AG09309 (cell line): Measurements from ENCODE around the gene FUS.

Experiments
- DNase-seq: peaks from one replicate; pipeline ENCODE4 v3.0.0-alpha.2; 2010; ENCODE audit warnings: low read depth
- H3K4me3 ChIP-seq: 2 replicates; pipeline ENCODE4 v1.5.1; 2011; ENCODE audit warnings: mild to moderate bottlenecking, low read depth, low read length, moderate library complexity; ENCODE audit not compliant: control insufficient read depth
- TF ChIP-seq, protein P1 (sequence below): IDR thresholded peaks from 2 replicates; pipeline ENCODE4 v1.5.1; 2011; ENCODE audit warnings: mild to moderate bottlenecking, low read depth, low read length, inconsistent platforms; ENCODE audit not compliant: insufficient read depth, control insufficient read depth; ENCODE audit errors: missing control alignments

FUS gene

DNA sequence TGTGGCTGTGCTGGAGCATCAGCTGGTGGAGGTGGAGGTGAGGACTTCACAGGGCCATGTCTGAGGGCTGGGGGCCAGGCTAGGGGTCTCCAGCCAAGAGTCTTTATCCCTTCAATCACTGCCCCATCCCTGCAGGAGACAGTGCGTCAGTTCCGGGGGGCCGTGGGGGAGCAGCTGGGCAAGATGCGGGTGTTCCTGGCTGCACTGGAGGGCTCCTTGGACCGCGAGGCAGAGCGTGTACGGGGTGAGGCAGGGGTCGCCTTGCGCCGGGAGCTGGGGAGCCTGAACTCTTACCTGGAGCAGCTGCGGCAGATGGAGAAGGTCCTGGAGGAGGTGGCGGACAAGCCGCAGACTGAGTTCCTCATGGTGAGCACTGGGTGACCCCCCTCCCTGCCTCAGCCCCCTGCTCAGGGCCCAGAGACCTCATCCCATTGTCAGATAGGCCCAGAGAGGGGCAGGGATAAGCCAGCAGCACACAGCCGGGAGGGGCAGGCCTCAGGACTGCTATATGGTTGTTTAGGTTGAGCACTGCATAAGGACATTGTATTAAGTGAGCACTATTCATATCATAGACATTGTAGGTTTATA lies 39.3 kb downstream of the FUS start:
- TF ChIP-seq, protein P1, sequence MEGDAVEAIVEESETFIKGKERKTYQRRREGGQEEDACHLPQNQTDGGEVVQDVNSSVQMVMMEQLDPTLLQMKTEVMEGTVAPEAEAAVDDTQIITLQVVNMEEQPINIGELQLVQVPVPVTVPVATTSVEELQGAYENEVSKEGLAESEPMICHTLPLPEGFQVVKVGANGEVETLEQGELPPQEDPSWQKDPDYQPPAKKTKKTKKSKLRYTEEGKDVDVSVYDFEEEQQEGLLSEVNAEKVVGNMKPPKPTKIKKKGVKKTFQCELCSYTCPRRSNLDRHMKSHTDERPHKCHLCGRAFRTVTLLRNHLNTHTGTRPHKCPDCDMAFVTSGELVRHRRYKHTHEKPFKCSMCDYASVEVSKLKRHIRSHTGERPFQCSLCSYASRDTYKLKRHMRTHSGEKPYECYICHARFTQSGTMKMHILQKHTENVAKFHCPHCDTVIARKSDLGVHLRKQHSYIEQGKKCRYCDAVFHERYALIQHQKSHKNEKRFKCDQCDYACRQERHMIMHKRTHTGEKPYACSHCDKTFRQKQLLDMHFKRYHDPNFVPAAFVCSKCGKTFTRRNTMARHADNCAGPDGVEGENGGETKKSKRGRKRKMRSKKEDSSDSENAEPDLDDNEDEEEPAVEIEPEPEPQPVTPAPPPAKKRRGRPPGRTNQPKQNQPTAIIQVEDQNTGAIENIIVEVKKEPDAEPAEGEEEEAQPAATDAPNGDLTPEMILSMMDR = no peak

GRCh38 chr16:31221357-31222160 lies 41.6 kb downstream of the FUS start:
- no peak for DNase-seq
- TF ChIP-seq, protein P1 = no peak
- H3K4me3 ChIP-seq = no peak overlapping the region

More for the DNA sequence above, 39.3 kb downstream of the FUS start:
- H3K4me3 ChIP-seq = no peak overlapping the region
- no peak for DNase-seq

- no peak for DNase-seq
- TF ChIP-seq, protein P1 = no peak
- H3K4me3 ChIP-seq = no peak overlapping the region
Observed at GRCh38 chr16:31223044-31223443, 43.1 kb downstream of the FUS start.

- no peak for DNase-seq
- TF ChIP-seq, protein P1 = no peak
- H3K4me3 ChIP-seq = no peak overlapping the region
Observed at GRCh38 chr16:31224092-31224955, 44.4 kb downstream of the FUS start.

- DNase-seq = no peak
- H3K4me3 ChIP-seq = no peak overlapping the region
- TF ChIP-seq, protein P1 = no peak
Observed at GRCh38 chr16:31225193-31225592, 45.3 kb downstream of the FUS start.

DNA sequence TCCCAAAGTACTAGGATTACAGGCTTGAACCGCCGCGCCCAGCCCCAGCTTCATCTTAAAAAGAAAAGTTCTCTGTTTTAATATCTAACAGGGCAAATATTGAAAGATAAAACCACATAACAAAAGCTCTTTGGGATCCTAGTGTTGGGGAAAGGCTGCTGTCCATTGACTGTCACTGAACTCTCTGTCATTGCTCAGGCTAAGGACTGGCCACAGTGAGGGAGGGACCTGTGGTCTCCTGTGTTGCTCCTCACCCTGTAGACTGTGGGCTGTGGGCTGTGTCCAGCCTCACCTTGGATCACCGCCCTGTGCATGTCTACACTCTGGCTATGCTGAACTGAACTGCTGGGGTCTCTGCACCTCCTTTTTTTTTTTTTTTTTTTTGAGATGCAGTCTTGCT lies 48.3 kb downstream of the FUS start:
- TF ChIP-seq, protein P1 = no peak
- DNase-seq = no peak
- no peak overlapping the region for H3K4me3 ChIP-seq
